Hematopoietic multipotent progenitor cell treated with erythropoietin and hydrocortisone succinate and interleukin-3 and kit ligand, for 6 days (in vitro differentiated cells): Measurements from ENCODE around the gene IRF8.
"Not testable (repeated sequence)": the region's sequence is repeated elsewhere in the genome, so short reads cannot be mapped to it uniquely, and the experiment has no call there.

Source experiments
- DNase-seq: peaks from one replicate; pipeline ENCODE4 v3.0.0-alpha.2; 2015

The IRF8 gene, protein sequence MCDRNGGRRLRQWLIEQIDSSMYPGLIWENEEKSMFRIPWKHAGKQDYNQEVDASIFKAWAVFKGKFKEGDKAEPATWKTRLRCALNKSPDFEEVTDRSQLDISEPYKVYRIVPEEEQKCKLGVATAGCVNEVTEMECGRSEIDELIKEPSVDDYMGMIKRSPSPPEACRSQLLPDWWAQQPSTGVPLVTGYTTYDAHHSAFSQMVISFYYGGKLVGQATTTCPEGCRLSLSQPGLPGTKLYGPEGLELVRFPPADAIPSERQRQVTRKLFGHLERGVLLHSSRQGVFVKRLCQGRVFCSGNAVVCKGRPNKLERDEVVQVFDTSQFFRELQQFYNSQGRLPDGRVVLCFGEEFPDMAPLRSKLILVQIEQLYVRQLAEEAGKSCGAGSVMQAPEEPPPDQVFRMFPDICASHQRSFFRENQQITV

DNA sequence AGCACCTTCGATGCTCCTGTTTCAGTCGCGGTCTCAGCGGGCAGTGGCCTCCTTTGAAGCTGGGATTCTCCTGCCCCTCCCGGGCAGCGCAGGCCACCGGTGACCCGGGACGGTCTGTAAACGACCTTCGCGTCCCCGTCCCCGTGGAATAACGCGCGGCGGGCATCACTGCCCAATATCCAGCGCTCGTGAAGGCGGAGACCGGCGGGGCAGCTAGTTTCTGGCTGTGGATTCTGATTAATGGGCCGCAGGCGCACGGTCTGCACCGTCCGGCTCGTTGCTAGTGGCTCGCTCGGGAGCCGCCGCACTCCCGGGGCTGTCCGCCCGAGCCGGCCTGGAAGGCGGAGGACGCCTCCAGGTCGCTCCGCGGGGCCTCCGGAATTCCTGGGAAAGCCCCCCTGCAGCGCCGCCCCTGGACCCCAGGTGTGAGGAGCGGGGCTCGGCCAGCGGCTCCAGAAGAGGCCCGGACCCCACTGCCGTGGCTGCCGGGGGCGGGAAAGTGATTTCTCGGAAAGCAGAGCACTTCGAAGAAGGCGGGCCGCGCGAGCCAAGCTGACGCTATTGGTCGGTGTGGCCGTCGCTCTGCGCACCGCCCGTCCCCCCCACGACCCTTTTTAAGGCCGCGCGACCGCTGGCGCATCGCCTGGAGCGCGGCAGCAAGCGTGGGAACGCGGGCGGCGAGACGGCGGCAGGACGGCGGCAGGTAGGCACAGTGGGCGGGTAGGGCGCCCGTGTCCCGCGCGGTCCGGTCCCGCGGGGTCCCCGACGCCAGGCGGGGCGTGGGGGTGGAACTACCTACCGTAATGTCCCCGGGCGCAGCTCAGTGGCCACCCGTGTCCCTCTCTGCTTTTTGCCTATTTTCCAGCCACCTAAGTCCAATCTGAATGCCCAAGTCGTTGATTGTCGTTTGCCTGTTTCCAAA lies at the start of gene IRF8:
Gene IRF8 (plus strand): TSS at position 642 of the 922 bp plus-strand sequence. CDS start 3,854 bp downstream, outside the sequence.
- no peak for DNase-seq

DNA sequence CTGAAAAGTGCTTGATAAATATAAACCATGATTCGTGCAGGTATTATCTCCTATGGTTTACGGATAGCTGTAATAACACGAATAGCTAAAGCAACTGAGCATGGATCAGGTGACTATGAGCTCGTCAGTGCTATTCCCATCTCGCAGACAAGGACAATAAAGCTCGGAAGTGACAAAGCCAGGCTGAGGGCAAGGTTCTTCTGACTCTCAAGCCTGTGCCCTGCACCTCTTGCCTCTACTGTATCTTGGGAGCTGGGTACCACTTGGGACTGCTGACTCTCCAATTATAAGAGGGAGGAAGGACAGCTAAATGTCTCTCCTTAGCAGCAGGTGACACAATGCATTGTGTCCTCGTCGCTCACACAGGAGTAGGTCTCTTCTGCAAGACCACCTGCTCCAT lies 49.6 kb upstream of the IRF8 start:
- no peak for DNase-seq

DNA sequence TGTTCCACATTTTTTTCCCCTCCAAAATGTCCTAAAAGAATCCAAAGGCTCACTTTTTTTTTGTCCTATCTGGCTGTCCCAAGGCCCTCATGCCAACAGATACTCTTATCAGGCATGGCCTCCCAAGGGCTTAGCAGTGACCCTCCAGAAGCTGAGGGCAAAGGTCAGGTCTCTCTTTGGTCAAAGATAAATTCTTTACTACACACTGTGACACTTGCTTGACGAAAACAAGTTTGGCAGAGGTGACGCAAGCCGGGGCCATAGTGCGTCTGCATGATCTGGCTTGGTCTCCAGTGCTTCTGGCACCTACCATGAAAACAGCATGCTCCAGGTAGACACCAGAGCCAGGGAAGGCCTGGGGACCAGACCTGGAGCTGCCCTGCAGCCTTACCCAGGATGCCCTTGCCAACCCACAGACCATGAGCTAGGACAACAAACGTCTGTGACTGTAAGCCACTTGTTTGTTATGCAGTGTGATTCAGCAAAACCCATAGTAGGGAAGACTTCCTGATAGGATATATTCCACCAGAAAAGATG lies 48.5 kb upstream of the IRF8 start:
- DNase-seq: no peak

DNA sequence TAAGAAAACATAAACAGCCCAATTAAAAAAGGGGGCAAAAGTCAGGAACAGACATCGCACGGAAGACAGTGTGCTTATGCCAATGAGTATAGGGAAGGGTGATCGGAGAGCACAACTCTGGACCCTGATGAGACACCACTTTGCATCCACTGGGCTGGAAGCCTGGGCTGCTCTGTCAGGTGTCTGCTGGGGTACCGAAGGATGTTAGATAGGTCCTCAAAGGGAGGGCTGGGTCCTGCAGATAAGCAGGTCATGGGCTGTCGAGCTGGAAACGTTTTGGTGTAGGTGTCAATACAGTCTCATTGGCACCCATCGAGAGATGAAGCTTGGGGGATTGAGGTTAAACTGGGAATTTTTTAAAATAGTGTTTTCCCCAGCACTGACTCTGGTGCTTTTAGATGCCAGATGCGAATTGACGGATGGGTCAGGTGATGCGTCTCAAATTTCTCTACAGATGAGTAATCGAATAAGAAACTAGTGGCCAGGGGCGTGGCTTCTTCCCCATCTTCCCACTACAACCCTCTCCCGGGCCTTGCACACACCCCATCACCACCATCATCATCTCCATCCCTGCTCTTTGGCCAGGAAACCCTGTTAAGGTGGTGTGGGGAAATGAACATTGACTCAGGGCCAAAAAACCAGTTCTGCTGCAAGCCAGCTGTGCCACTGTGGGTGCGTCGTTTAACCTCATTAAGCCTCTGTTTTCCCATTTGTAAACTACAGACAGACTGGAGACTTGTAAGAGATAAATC lies 47.8 kb upstream of the IRF8 start:
- no peak for DNase-seq

DNA sequence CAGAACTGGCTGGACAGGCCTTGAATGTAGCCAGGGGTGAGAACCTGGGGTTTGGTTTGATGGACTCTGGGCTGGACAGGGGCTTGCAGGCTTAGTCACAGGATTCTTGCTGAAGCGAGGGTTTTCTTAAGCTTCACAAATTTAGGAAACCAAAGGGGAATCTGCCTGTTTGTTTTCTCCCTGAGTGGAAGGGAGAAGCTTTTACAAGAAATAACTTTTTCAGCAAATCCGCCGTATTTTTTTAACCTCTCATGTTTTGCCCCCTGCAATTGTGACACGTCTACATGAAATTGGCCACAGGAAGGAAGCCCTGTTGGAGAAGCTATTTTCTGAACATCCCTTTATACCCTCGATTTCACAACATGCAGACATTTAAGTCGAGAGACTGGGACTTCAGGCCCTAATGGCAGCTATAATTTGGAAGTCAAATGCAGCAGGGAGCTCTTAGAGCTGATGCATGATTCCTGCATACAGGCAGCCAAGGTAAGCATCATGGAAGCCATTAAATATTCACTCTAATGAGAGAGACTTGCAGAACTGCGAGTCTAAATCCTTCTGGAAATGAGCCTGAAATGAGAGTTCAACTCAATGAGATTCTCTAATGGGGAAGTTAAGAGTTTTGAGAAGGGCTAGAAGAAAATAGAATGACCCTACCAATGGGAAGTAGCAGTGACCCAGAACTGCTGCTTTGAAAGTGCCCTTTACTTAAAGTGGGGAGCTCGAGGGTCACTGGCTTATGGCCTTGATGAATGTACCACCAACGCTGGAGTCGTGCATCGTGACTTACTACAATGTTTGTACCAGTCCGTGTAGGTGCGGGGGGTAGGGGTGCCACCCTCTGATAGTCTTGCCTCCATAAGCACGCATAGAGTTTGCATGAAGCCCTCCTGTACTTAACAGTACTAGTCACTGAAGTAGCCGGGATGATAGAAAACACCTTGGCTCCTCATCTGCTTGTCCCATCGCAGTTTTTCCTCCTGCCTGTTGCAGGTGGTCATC lies 45.1 kb upstream of the IRF8 start:
- DNase-seq: peak; percentile 9

DNA sequence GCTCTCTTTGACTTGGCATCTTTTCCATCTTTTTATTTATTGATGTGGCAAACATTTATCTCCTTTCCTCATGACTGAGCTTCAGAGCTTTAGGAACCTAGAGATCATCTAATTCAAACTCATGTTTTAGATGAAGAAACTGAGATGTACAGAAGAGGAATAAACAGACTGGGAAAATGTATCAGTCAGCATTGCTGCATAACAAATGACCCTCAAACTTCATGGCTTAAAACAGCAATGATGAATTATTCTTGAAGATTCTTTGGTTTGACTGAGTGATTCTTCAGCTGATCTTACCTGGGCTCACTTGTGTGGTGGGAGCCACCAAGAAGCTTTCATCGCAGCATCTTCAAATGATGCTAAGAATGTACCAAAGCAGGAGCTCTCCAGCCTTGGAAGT lies 44.0 kb upstream of the IRF8 start:
- DNase-seq: no peak

DNA sequence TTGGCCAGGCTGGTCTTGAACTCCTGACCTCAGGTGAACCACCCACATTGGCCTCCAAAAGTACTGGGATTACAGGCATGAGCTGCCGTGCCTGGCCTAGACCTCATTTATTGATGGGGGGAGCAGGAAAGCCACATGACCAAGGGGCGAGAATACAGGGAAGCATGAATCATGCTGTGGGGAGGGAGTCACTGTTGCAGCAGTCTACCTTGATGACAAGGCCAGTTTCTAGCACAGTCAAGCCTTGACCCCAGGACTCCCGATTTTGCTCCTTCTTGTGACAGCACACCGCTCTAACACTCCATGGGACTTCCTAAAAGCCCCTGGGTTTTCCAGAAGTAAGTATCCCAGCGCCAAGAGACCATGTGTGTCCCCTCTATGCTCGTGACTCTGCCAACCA lies 42.9 kb upstream of the IRF8 start:
- DNase-seq: no peak

DNA sequence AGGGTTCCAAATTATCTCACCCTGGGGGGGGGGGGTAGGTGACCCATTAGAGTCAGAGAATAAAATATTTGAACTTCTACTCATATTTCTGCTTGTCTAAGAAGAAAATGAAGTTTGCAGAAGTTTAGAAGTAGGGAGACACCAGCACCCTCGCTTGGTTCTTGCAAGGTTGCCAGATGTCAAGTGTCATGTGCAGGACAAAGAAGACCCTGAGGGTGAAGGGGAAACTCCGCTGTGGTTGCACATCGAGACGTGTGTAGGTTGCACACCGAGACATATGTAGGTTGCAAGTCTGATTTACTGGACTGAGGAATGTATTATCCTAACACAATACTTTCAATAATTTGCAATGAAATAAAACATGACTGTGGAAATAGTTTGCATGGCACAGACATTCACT lies 42.4 kb upstream of the IRF8 start:
- no peak for DNase-seq

DNA sequence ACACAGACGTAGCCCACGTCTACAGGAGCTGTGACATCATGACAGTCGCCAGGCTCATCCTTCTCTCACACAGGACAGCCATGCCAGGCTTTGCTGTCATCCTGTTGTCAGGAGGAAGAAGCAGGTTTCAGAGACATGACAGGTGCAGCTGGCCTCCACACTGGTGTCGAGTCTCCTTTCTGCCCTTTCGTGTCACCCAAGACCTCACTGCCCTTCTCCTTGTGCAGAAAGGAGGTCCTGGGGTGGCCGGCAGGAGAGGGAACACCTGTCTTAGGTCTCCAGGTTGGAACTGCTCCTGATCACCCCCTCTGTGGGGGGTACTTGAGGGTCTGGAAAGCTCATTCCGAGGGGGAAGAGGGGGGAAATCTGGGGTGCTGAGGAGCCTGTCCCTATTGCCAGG lies 41.6 kb upstream of the IRF8 start:
- no peak for DNase-seq

DNA sequence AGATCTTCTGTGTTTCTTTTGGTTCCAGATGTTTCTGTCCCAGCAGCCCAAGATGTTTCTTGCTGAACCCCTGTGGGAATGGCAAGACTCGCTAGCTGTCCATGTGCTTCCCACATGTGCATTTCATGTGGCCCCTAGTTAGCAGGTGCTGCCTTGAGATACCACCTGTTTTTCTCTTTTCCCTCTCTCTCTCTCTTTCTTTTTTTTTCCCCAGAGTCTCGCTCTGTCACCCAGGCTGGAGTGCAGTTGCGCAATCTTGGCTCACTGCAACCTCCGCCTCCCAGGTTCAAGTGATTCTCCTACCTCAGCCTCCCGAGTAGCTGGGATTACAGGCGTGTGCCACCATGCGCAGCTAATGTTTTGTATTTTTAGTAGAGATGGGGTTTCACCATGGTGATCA lies 40.4 kb upstream of the IRF8 start:
- not testable (repeated sequence) for DNase-seq

DNA sequence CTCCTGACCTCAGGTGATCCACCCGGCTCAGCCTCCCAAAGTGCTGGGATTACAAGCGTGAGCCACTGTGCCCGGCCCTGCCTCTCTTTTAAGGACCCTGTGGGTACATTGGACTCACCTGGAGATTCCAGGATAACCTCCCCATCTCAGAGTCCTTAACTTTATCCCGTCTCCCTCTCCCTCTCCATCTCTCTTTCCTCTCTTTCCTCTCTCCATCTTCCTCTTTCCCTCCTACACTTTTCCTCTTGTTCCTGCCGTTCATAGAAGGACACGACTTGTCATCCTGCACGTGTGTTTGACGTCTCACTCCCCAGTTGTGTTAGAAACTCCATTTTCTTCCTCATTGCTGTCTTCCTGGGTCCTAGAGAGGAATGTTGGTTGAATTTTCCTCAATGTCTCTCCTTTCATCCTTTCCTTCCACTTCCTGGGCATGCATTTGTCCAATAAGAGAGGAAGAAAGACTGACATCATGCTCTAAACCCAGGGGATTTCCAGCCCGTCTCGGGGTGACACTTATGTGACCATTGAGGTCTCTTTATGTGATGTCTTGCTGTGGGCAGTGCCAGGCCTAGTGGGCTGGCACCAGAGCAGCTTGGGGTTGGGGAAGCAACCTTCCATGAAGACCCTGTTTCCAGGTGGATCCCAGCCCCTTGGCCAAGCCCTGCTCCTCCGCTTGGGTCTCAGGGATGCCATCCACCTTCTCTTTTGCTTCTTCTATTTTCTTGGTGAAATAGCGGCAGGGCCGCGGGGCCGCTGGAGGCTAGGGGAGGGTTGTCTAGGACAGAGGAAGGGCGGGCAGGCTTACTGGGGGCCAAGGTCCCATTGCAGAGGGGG lies 39.8 kb upstream of the IRF8 start:
- DNase-seq: no peak

DNA sequence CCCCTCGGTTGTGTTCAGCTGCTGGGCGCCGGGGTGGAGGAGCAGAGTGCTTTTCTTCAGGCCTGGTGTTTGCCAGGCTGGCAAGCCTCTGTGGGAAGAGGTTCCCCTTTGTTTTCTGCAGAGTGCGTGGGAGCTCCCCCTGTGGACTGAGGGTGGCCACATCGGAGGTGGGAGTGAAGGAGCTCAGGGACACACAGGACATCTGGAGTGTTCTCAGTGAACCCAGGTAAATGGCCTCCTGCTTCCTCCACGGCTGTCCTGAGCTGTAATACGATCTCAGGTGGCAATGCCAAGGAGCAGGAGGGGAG lies 39.2 kb upstream of the IRF8 start:
- no peak for DNase-seq

DNA sequence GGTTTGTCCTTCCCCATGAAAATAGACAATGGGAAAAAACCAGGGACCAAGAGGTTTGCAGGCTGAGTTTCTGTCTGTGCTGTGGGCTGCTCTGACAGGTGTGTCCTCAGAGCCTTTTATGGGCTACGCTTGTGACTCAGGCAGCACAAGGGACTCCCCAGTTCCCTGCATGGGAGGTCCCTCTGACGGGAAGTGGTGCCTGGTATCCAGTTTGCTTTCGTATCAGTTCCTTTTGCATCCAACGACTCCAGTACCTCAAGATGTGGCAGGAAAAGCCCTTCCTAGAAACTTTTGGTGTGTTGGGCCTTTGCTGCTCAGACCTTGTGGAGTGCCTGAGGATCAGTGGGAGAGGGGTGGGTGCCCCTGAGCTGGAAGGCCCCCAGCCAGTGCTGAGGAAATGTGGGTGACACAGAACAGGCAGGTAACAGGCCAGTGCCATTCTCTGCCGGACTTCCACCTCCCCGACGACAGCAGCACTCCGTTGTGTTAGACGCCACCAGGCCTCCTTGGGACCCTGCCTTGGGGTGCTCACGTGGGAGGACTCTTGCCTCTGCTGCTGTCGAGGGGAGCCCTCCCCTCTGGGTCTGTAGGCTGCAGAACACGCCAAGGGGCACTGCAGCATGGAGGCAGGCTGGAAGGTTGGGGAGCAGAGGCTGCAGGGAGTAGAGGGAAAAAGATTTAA lies 38.4 kb upstream of the IRF8 start:
- no peak for DNase-seq

DNA sequence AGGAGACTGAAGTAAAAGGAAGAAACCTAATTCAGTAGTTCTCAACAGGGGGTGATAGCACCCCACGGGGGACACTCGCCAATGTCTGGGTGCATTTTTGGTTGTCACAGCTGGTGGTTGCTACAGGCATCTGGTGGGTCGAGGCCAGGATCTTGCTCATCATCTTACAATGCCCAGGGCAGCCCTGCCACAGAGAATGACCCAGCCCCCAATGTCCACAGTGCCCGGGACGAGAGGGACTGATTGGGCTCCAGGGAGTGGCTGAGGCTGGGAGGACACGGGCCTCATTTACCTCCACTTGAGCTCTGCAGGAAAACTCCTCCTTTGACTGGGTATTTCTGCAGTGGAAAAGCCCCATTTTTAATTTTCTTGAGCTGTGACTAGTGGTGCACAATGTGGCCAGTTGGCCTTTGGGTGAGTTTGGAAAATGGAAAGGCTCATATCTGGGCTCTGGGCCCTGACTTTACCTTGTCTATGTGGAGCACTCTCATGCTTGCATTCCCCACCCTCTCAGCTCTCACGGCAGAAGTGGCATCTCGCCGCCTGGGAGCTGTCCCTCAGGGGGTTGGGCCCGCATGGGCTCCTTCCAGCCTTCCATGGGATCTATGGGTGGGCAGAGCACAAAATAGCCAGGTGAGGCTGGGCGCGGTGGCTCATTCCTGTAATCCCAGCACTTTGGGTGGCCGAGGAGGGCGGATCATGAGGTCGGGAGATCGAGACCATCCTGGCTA lies 37.7 kb upstream of the IRF8 start:
- no peak for DNase-seq

DNA sequence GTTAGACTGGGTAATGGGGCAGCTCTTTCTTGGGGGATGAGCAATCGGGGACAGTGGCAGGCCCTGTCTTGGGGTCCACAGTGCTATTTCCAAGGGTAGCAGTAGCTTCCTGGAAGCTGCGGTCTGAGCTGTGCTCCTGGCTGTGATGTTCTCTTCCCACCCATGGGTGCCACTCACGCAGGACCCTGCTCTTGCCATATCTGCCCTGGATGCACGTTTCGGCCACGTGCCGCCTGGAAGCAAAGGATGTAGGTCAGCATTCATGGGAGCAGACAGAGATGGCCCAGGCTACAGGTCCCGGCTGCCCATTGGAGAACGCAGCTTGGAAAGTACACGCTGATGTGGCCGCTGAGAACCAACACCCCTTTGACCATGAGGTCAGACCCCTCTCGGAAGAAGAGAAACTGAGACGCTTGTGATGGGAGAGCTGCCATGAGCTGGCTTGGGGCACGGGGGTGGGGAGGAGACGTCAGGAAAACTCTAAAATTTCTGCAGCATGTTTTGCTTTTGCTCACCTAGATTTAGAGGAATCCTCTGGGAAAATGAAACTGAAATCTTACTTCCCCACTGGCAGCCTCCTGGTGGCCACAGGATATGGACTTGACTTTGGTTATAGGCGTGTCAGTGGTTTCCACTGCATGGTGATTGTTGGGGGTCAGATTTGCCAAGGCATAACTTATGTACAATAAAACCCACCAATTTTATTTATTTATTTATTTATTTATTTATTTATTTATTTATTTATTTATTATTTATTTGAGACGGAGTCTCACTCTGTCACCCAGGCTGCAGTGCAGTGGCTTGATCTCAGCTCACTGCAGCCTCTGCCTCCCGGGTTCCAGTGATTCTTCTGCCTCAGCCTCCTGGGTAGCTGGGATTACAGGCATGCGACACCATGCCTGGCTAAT lies 36.2 kb upstream of the IRF8 start:
- no peak for DNase-seq

DNA sequence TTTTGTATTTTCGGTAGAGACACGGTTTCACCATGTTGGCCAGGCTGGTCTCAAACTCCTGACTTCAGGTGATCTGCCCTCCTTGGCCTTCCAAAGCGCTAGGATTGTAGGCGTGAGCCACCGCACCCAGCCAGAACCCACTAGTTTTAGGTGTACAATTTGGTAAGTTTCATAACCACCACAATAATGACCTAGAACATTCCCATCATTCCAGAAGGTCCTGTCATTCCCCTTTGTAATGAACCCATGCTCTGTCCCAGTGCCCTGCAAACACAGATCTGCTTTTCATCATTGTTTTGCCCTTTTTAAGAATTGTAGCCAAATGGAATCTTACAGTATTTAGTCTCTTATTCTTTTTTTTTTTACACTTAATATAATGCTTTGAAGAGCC lies 35.6 kb upstream of the IRF8 start:
- DNase-seq: no peak

DNA sequence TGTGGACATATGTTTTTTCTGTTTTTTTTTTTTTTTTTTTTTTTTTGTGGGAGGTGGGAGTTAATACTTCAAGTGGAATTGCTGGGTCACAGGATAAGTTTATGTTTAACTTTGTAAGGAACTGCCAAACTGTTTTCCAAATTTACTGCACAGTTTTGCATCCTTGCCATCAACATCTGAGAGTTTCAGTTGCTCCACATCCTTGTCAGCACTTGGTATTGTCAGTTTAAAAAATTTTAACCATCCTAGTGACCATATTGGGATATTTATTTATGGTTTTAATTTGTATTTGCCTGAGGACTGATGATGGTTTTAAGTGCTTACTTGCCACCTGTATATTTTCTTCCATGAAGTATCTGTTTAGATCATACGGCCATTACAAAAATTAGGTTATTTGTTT lies 34.0 kb upstream of the IRF8 start:
- DNase-seq: no peak

DNA sequence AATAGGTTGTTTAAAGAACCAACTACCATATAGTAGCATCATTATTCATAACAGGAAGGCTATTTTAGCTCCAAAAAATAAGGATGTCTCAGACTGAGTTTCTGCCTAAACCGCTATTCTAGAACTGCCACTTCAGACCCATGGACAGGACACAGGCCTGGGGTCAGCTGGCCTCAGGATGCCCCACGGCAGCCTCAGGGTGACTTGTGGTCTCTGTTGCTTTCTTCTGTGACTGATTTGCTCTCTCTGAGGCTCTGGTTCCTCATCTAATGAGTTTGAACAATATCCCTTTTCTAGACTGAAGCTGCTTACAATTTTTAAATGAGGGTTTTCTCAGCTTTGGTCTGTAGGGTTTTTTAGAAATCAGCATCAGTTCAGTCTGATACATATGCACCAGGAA lies 31.8 kb upstream of the IRF8 start:
- no peak for DNase-seq

DNA sequence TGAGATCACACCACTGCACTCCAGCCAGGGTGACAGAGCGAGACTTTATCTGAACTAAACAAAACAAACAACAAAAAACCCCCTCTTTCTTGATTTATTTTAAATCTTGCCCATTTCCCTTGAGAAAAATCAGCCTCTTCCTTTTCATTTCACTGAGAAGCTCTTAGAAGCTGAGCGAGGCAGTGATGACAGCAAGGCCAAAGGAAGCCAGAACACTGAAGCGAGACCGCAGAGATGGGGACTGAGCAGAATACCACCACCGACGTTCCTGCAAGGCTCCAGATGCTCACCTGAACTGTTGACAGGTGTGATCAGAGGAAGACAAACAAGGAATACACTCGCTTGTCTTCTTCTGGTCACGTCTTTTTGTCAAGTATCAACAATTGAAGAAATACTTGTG lies 30.5 kb upstream of the IRF8 start:
- DNase-seq: no peak
